ENCODE measurements around the gene NAA38.
A peak's percentile ranks its signal among the peaks of the same experiment; 100 is the strongest.

The NAA38 gene

DNA sequence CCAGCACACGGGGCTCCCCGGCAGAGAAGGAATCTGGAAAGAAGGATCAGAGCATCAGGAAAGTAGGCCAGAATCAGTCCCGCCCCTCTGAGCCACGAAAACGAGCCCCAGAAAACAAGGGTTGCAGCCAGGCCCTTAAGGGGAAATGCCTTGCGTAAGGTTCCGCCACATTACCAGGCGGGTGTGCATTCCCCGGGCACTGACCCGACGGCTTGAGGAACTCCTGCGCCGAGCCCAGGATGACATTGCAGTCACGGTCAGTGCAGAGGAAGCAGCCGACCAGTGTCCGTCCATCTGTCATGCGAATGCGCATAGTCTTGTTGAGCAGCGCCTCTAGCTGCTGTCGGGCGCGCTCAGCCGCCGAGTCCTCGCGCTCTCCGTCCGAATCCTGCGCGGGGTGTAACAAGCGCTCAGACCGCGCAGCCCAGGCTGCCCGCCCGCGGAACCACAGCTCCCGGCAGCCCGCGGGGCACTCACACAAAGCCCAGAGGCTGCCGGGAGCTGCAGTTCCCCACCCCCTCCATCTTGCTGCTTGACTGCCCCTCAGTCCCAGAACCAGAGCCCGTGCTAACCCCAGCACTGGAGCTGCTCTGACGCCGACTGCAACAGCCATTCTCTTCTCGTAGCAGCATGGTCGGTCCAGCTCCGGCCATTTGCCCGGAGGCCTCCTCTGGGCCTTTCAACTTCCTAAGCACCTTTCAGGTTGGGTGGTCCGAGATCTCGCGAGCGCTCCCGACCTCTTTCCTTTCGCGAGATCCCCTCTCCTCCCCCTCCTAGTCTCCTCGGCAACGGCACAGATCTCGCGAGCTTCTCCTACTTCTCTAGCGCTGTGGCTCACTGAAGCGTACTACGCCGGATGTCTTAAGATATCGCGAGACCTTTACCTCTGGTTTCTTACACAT lies at the start of gene NAA38:
Gene NAA38, minus strand, starts transcription at position 749 of the 902 bp plus-strand sequence. Its CDS starts 96 bp downstream, at position 653.
- DNase-seq: peak; percentile 99

- no peak for DNase-seq
Observed at GRCh38 chr17:7903154-7904103, 46.1 kb upstream of the NAA38 start.

- DNase-seq: peak; percentile 73
Observed at GRCh38 chr17:7897773-7898172, 40.4 kb upstream of the NAA38 start.

DNA sequence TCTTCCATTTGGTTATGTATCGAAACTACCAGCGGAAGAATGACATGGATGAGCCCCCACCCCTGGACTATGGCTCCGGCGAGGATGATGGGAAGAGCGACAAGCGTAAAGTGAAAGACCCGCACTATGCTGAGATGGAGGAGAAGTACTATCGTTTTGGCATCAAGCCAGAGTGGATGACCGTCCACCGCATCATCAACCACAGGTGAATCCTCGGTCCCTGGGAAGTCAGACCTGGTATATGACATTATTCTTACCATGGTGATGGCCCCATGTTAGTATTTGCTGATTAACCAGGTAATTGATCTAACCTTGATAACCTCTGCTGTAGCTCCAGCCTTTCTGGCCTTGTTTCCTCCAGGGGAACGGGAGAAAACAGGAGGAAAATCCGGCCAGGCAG lies 39.7 kb upstream of the NAA38 start:
- DNase-seq: no peak

DNA sequence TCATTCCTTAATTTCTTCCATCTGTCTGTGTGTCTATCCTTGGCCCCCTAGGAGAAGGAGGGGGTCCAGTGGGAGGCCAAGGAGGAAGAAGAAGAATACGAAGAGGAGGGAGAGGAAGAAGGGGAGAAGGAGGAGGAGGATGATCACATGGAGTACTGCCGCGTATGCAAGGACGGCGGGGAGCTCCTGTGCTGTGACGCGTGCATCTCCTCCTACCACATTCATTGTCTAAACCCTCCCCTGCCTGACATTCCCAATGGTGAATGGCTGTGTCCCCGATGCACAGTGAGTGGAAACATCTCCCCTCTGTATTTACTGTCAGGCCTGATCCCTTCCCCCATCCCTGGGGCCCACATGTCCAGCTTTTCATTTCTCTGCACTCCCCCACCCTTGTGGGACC lies 37.5 kb upstream of the NAA38 start:
- DNase-seq: no peak

DNA sequence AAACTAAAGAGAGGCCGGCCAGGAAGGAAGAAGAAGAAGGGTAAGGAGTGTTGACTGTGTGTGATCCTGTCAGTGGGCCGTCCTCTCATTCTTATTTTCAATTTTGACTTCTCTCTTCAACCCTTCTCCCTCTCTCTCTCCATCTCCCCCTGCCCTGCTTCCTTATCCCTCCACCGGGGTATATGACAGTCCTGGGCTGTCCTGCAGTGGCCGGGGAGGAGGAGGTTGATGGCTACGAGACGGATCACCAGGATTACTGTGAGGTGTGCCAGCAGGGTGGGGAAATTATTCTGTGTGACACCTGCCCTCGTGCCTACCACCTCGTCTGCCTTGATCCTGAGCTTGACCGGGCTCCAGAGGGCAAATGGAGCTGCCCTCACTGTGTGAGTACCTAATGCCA lies 36.9 kb upstream of the NAA38 start:
- no peak for DNase-seq

DNA sequence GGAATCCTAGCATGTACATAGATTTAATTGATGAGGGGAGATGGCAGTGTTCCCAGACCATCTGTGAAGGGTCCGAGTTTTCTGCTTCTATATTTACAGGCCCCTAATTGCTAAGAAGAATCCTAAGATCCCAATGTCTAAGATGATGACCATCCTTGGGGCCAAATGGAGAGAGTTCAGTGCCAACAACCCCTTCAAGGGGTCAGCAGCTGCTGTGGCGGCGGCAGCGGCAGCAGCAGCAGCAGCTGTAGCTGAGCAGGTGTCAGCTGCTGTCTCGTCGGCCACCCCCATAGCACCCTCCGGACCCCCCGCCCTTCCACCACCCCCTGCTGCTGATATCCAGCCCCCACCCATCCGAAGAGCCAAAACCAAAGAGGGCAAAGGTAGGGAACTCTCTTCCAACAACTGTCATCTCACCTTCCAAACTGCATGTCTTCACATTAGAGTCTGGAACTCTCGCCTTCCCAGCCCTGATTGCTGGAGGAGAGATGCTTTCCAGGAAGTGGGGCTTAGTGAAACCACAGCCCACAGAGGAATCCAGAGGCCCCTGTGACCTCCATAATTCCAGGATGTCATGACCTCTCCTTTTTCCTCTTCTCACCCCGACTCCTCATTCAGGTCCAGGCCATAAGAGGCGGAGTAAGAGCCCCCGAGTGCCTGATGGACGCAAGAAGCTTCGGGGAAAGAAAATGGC lies 36.0 kb upstream of the NAA38 start:
- no peak for DNase-seq

DNA sequence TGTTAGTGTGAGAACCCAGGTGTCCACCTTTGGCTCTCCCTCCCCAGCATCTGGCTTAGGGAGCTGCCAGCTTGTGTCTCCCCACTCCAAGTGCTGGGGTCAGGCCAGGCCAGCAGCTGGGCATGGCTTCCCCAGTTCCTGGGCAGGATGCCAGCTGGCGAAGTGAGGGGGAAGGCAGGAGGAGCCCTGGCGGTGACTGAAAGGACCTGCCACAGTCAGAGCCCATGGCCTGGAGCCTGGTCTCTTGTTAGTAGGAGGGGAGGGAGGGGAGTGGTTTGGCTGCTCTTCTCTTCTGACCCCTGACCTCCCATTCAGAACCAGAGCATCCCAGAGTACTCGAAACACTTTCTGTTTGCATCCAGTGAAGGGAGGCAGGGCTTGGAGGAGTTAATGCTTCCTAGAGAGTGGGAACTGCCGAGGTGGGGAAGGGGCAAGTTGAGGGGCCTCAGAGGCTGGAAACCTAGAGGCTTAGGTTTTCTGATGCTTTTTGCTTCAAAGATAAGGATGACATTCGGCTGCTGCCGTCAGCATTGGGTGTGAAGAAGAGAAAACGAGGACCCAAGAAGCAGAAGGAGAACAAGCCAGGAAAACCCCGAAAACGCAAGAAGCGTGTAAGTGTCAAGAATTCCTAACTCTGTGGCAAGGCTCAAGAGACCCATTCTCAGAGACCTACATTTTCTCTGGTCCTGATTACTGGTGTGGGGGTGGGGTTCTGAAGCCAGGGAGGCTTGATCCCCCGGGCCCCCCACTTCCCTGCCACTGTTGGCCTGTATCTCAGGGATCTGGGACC lies 32.0 kb upstream of the NAA38 start:
- DNase-seq: peak; percentile 97

DNA sequence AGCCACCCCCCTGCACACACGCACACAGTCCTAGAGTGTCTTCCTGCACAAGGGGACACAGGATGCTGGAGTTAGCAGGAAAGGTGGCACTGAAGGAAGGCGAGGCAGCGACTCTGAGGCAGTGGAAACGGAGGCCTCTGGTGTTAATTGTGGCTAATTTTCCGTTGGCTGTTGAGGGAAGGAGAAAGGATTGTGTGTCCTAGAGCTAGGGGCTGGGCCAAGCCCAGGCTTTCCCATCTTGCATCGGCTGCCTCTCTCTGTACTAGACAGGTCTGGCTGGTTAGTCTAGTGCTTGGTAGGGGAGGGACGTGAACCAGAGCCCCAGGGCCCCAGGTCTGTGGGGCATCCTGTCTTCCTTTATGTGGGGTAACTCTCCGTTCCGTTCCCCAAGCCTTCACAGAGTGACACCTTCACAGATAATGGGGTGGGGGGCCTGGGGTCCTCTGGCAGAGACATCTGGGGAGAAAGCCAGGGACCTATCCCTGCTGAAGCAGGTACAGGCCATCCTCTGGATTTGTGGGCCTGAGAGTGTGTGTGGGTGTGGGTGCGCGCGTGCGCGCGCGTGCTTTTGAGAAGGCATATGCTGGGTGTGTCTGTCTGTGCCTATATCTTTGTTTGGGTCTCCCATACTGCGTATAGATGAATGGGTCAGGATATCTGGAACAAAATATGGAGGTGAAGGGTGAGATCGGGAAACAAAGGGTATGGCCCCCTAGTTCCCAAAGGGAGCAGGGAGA lies 31.0 kb upstream of the NAA38 start, which contains the start of gene CHD3:
Gene CHD3, plus strand, starts transcription at position 606 of the 737 bp plus-strand sequence. CDS start 212 bp downstream, outside the sequence.
- DNase-seq: peak; percentile 17

DNA sequence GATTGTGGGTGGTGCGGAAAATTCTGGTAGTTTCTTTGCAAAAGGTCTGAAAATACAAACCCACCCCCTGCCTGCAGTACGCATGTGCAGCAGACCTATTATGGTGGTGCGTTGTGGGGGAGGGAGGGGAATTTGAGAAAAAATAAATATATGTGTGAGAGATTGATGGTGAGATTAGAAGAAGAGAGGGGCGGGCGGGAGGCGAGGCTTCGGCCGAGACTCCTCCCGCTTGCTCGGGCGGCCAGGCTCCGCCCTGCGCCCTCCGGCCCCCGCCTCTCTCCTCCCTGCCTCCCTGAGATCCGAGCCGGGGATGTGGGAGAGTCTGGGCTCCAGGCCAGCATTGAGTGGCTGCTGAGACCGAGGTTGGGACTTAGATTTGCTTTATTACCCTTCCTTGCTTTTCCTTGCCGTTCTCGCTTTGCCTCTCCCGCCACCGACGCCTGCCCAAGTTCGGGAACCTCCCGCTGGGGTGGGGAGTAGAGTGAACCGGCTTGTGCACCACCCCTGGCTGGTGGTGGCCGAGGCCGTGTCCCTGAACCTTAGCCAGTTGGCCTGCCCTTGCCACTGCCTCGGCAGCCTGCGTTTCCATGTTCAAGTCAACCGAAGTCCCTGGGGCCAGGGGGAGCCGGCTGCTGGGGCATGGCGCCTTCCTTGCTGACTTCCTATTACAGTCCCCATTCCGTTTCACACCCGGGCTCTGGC lies 30.3 kb upstream of the NAA38 start:
- DNase-seq: peak; percentile 95

GRCh38 chr17:7887038-7887481 lies 29.7 kb upstream of the NAA38 start:
- no peak for DNase-seq

GRCh38 chr17:7886227-7887037 lies 29.1 kb upstream of the NAA38 start:
- DNase-seq: peak; percentile 52

DNA sequence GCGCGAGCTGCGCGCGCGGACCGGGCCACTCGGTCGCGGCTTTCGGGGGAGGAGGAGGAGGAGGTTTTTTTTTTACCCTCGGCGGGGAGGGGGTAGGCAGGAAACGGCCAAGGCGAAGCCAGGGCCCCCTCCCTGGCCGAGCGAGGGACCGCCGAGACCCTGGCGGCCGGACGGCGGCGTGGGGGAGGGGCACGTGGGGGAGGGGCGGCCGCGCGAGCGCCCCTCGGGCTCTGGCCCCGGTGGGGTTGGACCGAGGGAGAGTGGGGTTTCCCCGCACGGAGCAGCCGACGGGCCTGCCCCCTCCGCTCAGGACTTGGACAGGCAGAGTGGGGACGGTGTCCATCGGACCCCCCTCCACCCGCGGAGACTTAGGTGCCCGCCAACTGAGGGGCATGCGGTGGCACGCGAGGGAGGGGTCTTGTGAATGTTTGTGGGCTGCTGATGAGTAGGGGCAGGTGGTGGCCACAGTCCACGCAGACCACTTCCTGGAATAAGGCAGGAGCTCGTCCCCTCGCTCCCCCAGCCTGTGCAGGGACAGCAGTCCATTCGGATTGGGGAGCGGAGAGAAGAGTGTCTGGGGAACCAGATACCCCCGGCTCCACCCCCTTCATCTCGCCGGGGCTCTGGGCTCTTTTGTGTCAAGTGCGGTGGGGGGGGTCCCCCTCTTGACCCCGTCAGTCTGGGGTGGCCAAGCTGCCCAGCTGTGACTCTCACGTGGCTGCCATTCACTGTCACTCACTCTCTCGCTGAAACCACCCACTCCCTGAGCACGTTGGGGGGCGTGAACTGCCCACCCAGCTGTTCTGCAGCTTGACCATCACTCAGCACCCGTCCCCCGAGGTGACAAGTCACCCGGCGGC lies 28.2 kb upstream of the NAA38 start:
- peak; percentile 60 for DNase-seq

- DNase-seq: no peak
Observed at GRCh38 chr17:7884581-7885366, 27.4 kb upstream of the NAA38 start.

DNA sequence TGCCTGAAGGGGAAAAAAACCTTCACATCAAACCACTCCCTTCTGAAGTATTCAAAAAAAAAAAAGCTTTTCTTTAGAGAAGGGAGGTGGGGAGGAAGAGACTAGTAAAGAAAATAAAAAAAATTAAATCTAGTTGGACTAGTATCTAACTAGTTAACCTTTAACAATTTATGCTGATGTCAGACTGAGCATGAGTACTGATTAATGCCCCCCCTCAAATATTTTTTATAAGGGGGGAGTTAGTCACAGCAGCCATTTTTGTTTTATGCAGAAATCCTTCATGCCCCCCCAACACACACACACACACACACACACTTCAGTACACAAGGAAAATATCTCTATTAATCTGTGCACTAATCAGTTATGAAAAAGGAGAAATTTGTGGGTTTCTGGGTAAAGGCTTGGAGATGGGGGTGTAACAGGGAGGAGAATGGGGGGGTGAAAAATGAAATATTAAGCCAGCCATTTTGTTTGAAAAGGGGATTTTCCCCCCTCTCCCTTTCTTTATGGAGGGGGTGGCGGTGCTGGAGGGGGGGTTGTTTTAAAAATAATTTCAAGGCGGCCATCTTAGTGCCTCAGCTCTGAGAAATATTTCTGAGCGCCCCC lies 26.5 kb upstream of the NAA38 start:
- DNase-seq: peak; percentile 48

- DNase-seq: no peak
Observed at GRCh38 chr17:7882629-7883028, 25.3 kb upstream of the NAA38 start.

DNA sequence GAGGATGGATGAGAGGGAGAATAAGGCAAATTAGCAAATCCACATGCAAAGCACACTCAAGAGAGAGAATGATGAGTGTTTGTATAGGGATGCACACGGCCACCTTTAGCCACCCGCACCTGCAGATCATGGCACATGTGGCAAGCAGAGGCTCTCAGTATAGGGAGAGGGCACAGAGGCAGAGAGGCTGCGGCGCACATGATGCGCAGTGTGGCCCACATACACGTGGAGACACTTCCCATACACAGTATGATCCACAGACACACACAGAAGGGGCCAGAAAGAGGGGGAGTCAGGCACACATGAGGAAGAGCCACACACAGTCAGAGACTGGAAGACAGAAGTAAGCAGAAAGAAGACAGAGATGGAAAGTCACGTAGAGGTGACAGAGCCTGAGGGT lies 24.7 kb upstream of the NAA38 start:
- DNase-seq: no peak
